GM10248 (cell line): ENCODE data around the gene RBM19.

ENCODE experiments used
- CTCF ChIA-PET: fragments of 300-600 bp; sonication (Branson Sonifier 250); formaldehyde crosslinking; extraction: SDS; loops from one replicate; lab custom pipeline; 2021; ENCODE audit warnings: antibody characterized with exemption; lab: Yijun Ruan, JAX
- POLR2A ChIA-PET: fragments of 350-650 bp; sonication (Branson Sonifier 250); formaldehyde crosslinking; extraction: SDS; loops from one replicate; lab custom pipeline; 2020; ENCODE audit warnings: antibody characterized with exemption; lab: Yijun Ruan, JAX
- DNase-seq: peaks from one replicate; pipeline ENCODE4 v3.0.0; 2012; ENCODE audit errors: extremely low spot score
- CTCF ChIP-seq: IDR thresholded peaks from 2 replicates; pipeline ENCODE4 v1.5.1; 2012; ENCODE audit warnings: mild to moderate bottlenecking, low read depth; ENCODE audit errors: extremely low read depth, missing control alignments, control extremely low read depth

The RBM19 gene

GRCh38 chr12:113808095-113808951 is 157.8 kb downstream of the RBM19 start:
- CTCF ChIA-PET, result no interaction called here
- POLR2A ChIA-PET, result no interaction called here

GRCh38 chr12:113805673-113806072 is 160.5 kb downstream of the RBM19 start:
- CTCF ChIA-PET, result no interaction called here
- no peak for TF ChIP-seq CTCF
- DNase-seq, result no peak
- POLR2A ChIA-PET, result no interaction called here

More at GRCh38 chr12:113808095-113808951, 157.8 kb downstream of the RBM19 start:
- no peak for TF ChIP-seq CTCF
- DNase-seq, result no peak

- TF ChIP-seq CTCF, result no peak
Observed at GRCh38 chr12:113804961-113805600, 161.0 kb downstream of the RBM19 start.

GRCh38 chr12:113803759-113804140 is 162.4 kb downstream of the RBM19 start:
- TF ChIP-seq CTCF, result no peak
- ChIA-PET CTCF (no interaction called here), POLR2A (no interaction called here)
- no peak for DNase-seq

More at GRCh38 chr12:113804961-113805600, 161.0 kb downstream of the RBM19 start:
- CTCF ChIA-PET, result no interaction called here
- no peak for DNase-seq
- POLR2A ChIA-PET, result no interaction called here

GRCh38 chr12:113802966-113803758 is 163.0 kb downstream of the RBM19 start:
- TF ChIP-seq CTCF, result no peak
- ChIA-PET POLR2A (no interaction called here), CTCF (no interaction called here)
- DNase-seq, result no peak
